NK-92 treated with Interleukin-12 subunit alpha and Interleukin-12 subunit beta, amount 100 ng/mL, for 24 hours (cell line): Measurements from ENCODE around the gene PLA2R1.
"Not testable (repeated sequence)": the region's sequence is repeated elsewhere in the genome, so short reads cannot be mapped to it uniquely, and the experiment has no call there.

Experiments used
- DNase-seq: peaks from one replicate; lab custom pipeline; 2025; lab: John Stamatoyannopoulos, UW

PLA2R1 gene

DNA sequence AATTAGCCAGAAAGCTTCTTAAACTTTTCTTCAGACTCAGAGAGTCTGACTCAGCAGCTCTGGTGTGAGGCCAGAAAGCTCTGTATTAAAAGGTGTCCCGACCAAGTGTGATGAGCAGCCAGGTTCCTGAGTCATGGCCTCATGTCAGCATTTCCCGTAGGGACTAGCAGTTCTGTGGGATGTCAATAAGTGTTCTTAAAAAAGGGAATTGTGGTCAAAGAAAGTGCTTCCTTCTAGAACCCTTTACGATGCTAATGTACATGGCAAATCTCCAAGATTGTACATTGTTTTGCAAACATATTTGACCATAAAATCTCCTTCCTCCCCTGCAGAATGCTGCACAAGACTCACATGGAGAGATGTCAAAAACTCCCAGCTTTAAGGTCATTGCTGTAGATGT lies 80.1 kb downstream of the PLA2R1 start:
- DNase-seq, result no peak

DNA sequence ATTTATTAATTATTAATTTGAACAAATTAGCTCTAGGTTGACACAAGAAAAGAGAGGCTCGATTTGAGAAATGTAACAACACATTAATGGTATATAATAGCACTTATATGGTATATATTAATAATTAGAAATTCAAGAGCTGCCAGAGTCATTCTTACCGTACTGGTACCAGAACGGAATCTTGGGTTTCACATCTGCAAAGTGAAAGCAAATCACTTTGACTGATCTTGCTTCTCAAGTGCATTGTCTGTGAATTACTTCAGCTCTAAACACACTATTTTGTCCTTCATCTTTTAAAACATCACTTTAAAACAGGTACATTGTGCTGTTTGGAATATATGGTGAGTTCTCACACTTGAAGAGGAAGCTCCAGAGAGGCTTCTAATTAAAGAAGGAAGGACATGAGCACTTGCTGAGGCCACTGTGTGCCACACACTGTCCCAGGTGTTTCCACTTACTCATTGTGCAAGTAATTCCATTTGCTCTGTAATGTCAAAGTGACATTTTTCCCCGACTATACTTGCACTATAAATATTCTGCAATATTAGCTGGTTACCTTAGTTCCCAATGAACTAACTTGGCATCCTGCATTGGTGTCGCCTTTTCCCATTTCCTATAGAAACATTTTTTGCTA lies 85.8 kb downstream of the PLA2R1 start:
- DNase-seq, result no peak

GRCh38 chr2:159973325-159973724 lies 89.1 kb downstream of the PLA2R1 start:
- no peak for DNase-seq

- no peak for DNase-seq
These were observed 90.9 kb downstream of the PLA2R1 start for GRCh38 chr2:159971365-159972152.

DNA sequence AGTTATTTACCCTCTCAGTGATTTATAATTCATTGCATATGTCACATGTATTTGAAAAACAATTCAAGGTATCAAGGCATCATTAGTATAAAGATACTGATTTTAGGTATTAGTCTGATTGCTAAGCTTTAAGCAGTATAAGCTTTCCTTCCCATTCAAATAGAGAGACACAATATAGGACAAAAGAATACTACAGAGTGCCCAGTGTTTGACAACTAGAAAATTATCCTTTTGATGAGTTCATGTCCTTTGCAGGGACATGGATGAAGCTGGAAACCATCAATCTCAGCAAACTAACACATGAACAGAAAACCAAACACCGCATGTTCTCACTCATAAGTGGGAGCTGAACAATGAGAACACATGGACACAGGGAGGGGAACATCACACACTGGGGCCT lies 91.9 kb downstream of the PLA2R1 start:
- not testable (repeated sequence) for DNase-seq

- no peak for DNase-seq
These were observed 94.0 kb downstream of the PLA2R1 start for GRCh38 chr2:159968279-159968900.

GRCh38 chr2:159963700-159964099 lies 98.7 kb downstream of the PLA2R1 start:
- no peak for DNase-seq

DNA sequence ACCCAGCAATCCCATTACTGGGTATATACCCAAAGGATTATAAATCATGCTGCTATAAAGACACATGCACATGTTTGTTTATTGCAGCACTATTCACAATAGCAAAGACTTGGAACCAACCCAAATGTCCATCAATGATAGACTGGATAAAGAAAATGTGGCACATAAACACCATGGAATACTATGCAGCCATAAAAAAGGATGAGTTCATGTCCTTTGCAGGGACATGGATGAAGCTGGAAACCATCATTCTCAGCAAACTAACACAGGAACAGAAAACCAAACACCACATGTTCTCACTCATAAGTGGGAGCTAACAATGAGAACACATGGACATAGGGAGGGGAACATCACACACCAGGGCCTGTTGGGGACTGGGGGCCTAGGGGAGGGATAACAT lies 99.9 kb downstream of the PLA2R1 start:
- not testable (repeated sequence) for DNase-seq

- no peak for DNase-seq
These were observed 101.0 kb downstream of the PLA2R1 start for GRCh38 chr2:159961451-159961850.

DNA sequence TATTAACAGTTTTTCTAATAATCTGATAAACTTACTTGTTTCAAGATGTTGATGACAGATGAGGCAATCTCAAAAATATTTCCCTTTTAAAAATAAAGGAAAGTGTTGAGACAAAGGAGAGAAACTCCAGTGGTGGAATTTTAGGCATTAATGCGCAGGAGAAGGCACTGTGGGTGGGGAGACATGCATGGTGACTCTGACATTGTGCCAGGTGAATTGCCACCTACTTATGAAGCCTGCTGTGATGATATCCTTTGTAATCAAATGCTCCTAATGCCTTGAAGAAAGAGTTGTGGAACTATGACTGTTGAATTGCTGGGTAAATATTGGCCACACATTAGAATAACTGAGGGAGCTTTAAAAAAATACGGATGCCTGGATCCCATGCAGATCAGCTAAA lies 101.4 kb downstream of the PLA2R1 start:
- no peak for DNase-seq

DNA sequence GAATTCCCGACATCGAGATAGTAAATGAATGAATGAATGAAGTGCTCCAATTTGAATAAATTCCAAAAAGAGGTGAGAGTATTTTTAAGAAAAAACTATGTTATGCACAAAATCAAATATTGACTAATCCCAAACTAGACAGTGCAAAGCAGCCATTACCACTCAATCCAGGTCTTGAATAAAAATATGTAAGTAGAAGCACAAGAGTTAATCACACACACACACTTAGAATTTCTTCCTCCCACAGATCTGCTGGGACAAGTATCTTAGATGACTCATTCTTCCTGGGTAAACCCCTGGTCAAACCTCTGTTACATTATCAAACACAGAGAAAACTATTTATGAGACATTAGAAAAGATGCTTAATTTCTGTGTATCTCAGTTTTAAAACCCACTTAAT lies 102.0 kb downstream of the PLA2R1 start:
- no peak for DNase-seq

DNA sequence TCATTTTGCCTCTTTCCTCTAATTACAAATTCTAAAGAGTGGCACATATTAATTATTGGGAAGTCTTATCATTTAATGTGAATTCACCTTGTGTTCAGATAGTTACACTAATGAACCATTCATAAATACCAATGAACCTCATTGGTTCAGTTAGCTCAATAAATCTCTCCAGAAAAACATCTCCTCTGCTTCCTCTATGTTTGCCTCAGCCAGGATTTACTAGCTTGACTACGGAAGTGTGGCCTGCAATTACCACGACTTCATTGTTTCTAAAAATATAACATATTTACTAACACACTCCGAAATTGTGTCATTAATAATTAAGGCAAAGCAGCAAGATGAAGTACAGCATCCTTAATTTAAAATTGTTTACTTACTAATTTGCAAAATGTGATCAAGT lies 103.3 kb downstream of the PLA2R1 start:
- DNase-seq, result no peak

DNA sequence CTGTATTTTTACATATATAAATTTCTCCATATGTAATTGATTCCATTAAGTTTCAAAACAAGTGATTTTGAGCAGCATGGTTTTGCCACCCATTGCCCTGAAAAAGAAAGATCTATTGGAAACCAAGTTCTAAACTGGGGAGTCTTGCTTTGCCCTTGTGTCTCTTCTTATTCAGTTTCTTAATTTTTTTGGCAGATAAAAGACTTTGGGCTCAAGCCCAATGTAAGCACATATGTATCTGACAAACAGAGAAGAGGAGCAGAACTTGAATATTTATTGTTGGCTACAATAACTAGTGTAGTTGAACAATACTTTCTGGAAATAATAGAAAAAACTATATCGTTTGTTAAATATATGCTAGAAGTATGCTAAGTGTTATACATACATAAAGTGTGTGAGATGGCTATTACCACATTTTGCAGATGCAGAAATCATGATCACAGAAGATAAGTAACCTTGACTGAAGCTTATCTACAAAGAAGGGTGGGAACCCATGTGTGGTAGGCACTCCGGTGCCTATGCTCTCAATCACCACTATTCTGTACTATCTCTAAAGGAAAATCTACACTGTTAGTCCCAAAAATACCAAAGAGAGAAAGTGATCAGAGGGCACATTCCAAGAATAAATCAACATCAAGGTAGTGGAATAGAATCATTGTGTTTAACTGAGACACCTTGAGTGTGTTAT lies 109.1 kb downstream of the PLA2R1 start:
- DNase-seq, result no peak

GRCh38 chr2:159946326-159946999 lies 116.0 kb downstream of the PLA2R1 start:
- no peak for DNase-seq

DNA sequence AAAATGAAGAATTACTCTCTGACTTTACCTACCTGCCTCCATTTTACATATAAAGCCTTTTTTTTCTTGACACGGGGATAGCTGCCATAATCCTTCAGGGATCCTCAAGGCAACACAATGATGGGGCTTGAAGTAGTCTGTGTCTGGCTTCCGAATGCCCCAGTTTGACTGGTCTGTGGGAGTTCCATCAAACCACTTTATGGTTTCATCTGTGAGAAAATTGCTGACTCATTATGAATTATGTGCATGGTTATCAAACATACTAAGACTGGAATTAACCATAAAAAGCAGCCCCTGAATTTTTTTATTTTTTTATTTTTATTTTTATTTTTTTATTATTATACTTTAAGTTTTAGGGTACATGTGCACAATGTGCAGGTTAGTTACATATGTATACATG lies 117.5 kb downstream of the PLA2R1 start:
- no peak for DNase-seq

DNA sequence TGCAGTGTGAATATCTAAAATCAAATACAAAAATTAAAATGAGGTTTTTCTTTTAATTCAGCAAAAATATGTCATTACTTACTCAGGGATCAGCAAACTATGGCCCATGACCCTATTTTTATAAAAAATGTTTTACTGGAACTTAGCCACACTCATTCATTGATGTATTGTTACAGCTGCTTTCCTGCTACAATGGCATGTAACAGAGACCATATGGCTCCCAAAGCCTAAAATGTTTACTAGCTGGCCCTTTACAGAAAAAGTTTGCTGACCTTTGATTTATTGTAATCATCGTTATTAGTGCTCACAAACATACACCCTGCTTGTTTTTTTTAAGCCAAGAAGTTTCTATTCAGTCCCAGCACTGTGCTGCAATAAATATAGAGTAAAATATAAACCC lies 120.3 kb downstream of the PLA2R1 start:
- DNase-seq, result no peak

GRCh38 chr2:159941729-159942128 lies 120.7 kb downstream of the PLA2R1 start:
- DNase-seq, result no peak

DNA sequence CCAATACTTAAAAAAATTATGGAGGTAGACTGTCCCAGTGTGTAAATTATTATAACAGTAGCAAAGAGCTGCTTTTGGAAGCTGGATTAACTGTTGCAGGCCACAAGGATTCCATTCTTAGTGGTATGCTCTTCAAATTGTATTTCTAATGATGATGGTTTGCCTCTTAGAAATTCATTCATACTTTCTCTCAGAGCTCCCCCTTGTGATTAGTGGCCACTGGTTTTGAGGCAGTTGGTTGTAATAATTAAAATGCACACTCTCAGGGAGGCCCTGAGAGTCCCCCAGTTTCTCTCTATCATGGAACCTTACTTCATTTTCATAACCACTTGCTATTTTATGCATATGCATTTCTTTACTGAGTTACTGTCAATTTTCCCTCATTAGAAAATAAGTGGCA lies 122.5 kb downstream of the PLA2R1 start:
- DNase-seq, result no peak

- no peak for DNase-seq
These were observed 124.0 kb downstream of the PLA2R1 start for GRCh38 chr2:159938395-159938794.

DNA sequence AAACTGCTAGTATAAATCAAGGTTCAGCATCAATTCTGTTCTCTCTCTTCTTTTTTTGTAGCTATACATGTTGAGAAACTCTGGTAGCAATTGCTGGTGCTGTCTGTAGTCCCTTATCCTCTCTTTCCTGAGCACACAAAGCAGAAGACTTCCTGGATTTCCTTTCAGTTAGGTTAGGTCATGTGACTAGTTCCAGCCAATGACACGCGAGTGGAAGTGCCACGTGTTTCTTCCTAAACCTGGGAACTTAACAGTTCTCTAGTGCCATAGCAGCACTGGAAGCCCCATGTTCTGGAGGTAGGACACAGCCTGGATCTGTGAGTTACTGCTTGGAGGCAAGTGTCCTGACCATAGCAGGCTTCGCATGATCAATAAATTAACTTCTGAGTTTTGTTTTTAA lies 125.9 kb downstream of the PLA2R1 start:
- DNase-seq, result no peak

DNA sequence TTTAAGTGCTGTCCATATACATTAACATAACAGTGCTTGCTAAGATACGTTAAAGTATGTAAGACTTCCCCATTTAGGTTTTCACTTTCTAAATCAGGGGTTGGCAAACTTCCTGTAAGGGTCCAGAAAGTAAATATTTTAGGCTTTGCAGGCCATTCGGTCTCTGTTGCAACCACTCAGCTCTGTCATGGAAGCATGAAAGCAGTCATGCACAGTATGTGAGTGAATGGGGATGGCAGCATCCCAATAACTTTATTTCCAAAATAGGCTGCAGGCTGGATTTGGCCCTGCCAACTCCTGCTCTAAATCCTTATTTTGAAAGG lies 128.7 kb downstream of the PLA2R1 start:
- DNase-seq, result no peak

GRCh38 chr2:159933040-159933726 lies 129.2 kb downstream of the PLA2R1 start:
- no peak for DNase-seq
